ENCODE measurements around the gene CSRP3. TPM values are rescaled to one million over a fixed set of nuclear protein-coding genes. Genes with fewer than 3 reads are reported as not detected.

Gene CSRP3
- total RNA-seq, result not detected

- H3K4me3 ChIP-seq, result no peak within 1 kb of the TSS
- TF ChIP-seq POLR2A (IDR thresholded peaks at IDR 0.05), result no peak
- TF ChIP-seq CTCF (IDR thresholded peaks at IDR 0.05), result no peak
- intact Hi-C loops (cut with DNase I), result no loop called here
- no peaks in the 10 kb centered on the region for H3K27me3 ChIP-seq
- no peak within 1 kb of the TSS for H3K27ac ChIP-seq
- DNase-seq, result no peak
- WGBS, 2 donors, result 79 to 85% methylated on average over 7 of the region's 7 CpGs
- peaks cover 0 to 6% (median 0%) of the 10 kb centered on the region in 3 donors for H3K4me1 ChIP-seq
- no peaks in the 10 kb centered on the region for H3K36me3 ChIP-seq
- H3K9me3 ChIP-seq, result no peaks in the 10 kb centered on the region
Observed at GRCh38 chr11:19201737-19202605, at the start of gene CSRP3. Gene CSRP3, minus strand, starts transcription at chr11:19201983. Its CDS starts 9,535 bp downstream, at chr11:19192448.

- H3K27ac ChIP-seq, result no peak overlapping the region
- H3K9me3 ChIP-seq, result no peaks in the 10 kb centered on the region
- H3K4me3 ChIP-seq, result no peak overlapping the region
- intact Hi-C loops (cut with DNase I), result loop anchor here (10.0 kb wide), 1 partner anchor 303 kb away; no protein-coding TSS in a partner anchor
- no peak for TF ChIP-seq POLR2A (IDR thresholded peaks at IDR 0.05)
- TF ChIP-seq CTCF (IDR thresholded peaks at IDR 0.05), result no peak
- no peaks in the 10 kb centered on the region for H3K36me3 ChIP-seq
- peaks cover 0 to 11% (median 0%) of the 10 kb centered on the region in 3 donors for H3K4me1 ChIP-seq
- no peak for DNase-seq
- peaks cover 0 to 7% (median 0%) of the 10 kb centered on the region in 4 donors for H3K27me3 ChIP-seq
Observed at GRCh38 chr11:19251577-19251976, 49.8 kb upstream of the CSRP3 start.

GRCh38 chr11:19246816-19247215 is 45.0 kb upstream of the CSRP3 start:
- Histone ChIP-seq H3K36me3 (no peaks in the 10 kb centered on the region), H3K27me3 (peaks cover 0 to 51% (median 4%) of the 10 kb centered on the region in 4 donors), H3K4me1 (peaks cover 24 to 44% (median 25%) of the 10 kb centered on the region in 3 donors), H3K9me3 (no peaks in the 10 kb centered on the region), H3K27ac (no peak overlapping the region), H3K4me3 (no peak overlapping the region)
- TF ChIP-seq CTCF (IDR thresholded peaks at IDR 0.05), result no peak
- no peak for TF ChIP-seq POLR2A (IDR thresholded peaks at IDR 0.05)
- no peak for DNase-seq
- WGBS, 2 donors, result 86 to 92% methylated on average over 1 of the region's 1 CpG
- intact Hi-C loops (cut with DNase I), result no loop called here

- Histone ChIP-seq H3K9me3 (no peaks in the 10 kb centered on the region), H3K4me1 (peaks cover 32 to 57% (median 33%) of the 10 kb centered on the region in 3 donors), H3K36me3 (no peaks in the 10 kb centered on the region), H3K27ac (peak overlapping the region in 3 of 4 donors; percentile 77 to 85 (median 83)), H3K4me3 (no peak overlapping the region), H3K27me3 (peaks cover 0 to 66% (median 7%) of the 10 kb centered on the region in 4 donors)
- WGBS, 2 donors, result 65 to 74% methylated on average over 4 to 5 of the region's 5 CpGs
- DNase-seq, result no peak
- intact Hi-C loops (cut with DNase I), result no loop called here
- TF ChIP-seq POLR2A (IDR thresholded peaks at IDR 0.05) (no peak), CTCF (IDR thresholded peaks at IDR 0.05) (no peak)
Observed at GRCh38 chr11:19245351-19245750, 43.6 kb upstream of the CSRP3 start.

- Histone ChIP-seq H3K27ac (peak overlapping the region; percentile 77 to 85 (median 80)), H3K36me3 (no peaks in the 10 kb centered on the region), H3K27me3 (peaks cover 0 to 73% (median 7%) of the 10 kb centered on the region in 4 donors), H3K4me3 (peak overlapping the region in 2 of 4 donors; percentile 9 to 42), H3K4me1 (peaks cover 32 to 64% (median 35%) of the 10 kb centered on the region in 3 donors), H3K9me3 (no peaks in the 10 kb centered on the region)
- TF ChIP-seq CTCF (IDR thresholded peaks at IDR 0.05) (no peak), POLR2A (IDR thresholded peaks at IDR 0.05) (no peak)
- WGBS, 2 donors, result 37 to 38% methylated on average over 2 of the region's 2 CpGs
- intact Hi-C loops (cut with DNase I), result no loop called here
- no peak for DNase-seq
Observed at GRCh38 chr11:19244621-19245020, 42.8 kb upstream of the CSRP3 start.
